NAMALWA (cell line): ENCODE measurements around the gene VPS37D.
A peak's percentile ranks its signal among the peaks of the same experiment; 100 is the strongest.

Source experiments
- DNase-seq: peaks from one replicate; pipeline ENCODE4 v3.0.0-alpha.2; 2015; ENCODE audit warnings: low spot score

The VPS37D gene

GRCh38 chr7:73681031-73681430, 13.4 kb downstream of the VPS37D start:
- DNase-seq = no peak

- DNase-seq = no peak
These were observed 15.1 kb downstream of the VPS37D start for GRCh38 chr7:73682745-73683055.

DNA sequence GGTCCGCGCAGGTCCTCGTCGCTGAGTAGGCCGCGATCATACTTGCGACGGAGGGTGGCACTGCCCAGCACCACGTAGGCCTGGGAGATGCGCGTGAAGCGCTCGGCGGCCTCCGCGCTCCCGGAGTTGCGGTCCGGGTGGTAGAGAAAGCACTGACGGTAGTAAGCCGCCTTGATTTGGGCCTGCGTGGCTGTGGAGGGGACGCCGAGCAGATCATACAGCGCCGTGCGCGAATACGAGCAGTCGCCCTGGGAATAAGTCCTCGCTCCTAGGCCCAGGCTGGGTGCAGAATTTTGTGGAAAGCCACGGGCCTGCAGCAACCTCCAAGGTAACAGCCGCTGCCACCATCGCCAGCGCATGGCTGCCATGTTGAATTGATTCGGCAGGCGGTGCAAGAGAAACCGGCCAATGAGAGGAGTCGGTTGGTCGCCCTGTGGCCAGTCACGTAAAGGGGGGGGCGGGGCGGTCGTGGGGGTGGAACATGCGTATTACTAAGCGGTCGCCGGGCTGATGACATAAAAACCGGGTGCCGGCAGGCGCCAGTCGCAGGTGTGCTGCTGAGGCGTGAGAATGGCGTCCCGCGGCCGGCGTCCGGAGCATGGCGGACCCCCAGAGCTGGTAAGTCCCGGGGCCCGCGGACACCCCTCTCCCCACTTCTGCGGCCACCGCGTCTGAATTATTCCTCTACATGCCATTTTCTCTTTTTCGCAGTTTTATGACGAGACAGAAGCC, 15.6 kb downstream of the VPS37D start, which contains the start of the genes BUD23 and DNAJC30:
TSS of gene BUD23 (plus strand) at position 542 of the 732 bp plus-strand sequence. CDS start at position 571, 29 bp downstream.
TSS of gene DNAJC30 (minus strand) at position 398 of the 732 bp plus-strand sequence. CDS start at position 368, 30 bp downstream.
- peak; percentile 97 for DNase-seq

DNA sequence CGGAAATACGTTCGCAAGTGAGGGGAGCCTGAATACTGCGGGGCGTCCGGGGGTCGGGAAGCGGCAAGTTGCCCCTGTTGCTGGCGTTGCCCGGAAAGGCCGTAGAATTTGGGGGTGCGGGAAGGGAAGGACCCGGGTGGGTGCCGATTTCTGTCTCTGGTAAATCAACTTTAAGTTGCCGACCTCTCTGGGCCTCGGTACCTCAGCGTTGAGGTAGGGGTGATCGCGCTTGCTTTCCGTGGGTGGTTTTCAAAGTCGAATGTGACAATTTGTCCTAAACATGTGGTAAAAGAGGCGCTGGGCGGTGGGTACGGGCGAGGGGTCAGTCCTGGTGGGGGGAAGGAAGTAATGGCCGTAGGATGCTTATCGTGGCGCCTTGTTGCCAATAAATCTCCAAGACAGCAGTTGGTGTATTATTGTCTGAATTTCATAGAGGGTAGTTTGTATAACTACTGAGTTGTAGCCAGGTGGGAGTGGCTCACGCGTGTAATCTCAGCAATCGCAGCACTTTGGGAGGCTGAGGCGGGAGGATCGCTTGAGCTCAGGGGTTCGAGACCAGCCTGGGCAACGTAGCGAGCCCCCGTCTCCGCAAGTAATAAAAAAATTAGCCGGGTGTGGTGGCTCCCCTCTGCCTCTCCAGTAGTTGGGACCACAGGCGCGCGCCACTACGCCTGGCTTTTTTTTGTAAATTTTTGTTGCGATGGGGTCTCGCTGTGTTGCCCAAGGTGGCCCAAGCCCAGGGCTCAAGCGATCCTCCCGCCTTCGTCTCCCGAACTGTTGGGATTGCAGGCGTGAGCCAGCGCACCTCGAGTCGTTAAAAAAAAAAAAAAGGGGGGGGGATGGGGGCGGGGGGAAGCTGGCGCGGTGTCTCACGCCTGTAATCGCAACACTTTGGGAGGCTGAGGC, 16.4 kb downstream of the VPS37D start:
- DNase-seq = no peak

DNA sequence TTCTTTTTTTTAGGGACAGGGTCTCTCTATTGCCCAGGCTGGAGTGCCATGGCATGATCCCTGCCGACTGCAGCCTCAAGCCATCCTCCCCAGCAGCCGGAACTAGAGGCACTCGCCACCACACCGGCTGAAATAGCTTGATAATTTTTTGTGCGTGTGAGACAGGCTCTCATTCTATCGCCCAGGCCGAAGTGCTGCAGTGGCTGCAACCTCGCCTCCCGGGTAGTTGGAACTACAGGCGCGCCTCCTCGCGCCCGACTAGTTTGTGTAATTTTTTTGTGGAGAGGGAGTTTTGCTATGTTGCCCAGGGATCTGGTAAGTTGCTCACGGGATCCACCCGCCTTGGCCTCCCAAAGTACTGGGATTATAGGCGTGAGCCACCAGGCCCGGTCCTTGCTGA, 17.7 kb downstream of the VPS37D start:
- DNase-seq = no peak

- DNase-seq = no peak
These were observed 20.7 kb downstream of the VPS37D start for GRCh38 chr7:73688288-73688687.

DNA sequence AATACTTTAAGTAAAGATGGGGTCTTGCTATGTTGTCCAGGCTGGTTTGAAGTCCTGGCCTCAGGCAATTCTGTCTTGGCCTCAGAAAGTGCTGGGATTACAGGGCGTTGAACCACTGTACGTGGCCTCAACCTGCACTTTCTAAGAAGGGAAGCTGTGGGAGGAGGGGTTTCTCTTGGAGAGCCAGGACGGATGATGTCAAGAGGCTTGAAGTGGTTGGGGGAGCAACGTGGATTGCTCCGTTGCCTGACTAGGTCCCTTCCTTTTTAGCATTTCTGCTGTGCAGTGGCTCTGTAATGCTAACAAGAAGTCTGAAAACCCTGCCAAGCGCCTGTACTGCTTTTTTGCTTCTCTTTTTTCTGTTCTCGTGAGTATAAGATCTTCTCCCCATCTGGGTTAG, 23.0 kb downstream of the VPS37D start:
- no peak for DNase-seq

- DNase-seq = no peak
These were observed 28.7 kb downstream of the VPS37D start for GRCh38 chr7:73696372-73696771.

DNA sequence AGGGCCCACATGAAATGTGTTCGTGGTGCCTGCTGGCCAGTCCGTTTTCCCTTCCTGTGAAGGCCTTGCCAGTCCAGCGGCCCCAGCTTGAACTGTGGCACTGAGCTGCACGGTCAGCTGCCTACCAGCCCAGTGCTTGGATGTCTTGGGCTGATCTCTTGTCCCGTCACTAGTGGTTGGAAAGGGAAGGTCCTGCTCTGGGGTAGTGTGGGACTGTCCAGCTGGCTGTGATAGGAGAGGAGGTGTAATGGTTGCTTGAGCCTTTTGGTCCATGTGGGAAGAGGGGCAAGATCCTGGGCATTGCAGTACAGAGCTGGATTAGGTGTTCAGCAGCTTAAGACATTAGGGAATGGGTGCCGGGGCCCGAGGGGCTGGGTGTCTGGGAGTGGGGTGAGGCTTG, 30.8 kb downstream of the VPS37D start:
- DNase-seq = no peak

GRCh38 chr7:73699370-73700068, 31.9 kb downstream of the VPS37D start:
- no peak for DNase-seq

GRCh38 chr7:73700069-73700423, 32.4 kb downstream of the VPS37D start:
- DNase-seq = no peak

DNA sequence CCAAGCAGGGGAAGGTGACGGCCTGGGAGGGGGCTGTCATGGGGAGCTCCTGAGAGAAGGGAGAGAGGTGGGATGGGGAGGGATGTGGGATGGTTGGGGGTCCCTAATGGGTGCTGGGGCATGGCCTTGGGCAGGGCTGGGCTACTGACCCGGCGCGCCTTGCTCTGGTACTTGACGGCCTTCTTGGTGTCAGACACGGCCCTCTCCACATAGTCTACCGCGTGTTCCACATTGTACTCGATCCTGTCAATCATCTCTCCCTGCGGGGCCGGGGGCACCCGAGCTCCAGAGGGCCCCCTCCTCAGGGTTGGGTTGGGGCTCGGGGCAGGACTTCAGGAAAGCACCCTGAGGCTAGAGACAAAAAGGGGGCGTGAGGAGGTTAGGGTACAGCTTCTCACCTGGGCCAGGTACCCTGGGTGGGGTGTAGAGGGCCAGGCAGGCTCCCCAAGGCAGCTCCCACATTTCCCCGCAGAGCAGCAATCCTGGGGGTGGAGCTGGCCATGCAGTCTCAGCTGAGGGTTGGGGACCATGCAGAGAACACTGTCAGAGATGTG, 33.0 kb downstream of the VPS37D start:
- DNase-seq = no peak

GRCh38 chr7:73701357-73701995, 33.8 kb downstream of the VPS37D start:
- DNase-seq = peak; percentile 70

DNA sequence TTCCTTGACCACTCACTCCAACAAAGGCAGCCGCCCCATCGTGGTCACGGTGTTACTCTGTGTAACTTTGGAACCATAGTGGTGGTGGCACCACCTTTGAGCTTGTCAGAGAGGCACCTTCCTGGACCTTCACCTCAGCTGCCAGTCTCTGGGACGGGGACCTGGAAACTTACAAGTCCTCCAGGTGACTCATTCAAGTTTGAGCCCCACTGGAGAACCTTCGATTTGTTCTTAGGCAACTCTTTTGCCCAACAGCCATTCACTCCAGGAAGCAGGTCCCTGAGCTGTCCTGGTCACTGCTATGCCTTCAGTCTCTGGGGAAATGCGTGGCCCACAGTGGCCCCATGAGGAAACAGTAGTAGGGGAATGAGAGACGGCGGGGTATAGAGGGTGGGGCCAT, 34.6 kb downstream of the VPS37D start:
- DNase-seq = no peak

DNA sequence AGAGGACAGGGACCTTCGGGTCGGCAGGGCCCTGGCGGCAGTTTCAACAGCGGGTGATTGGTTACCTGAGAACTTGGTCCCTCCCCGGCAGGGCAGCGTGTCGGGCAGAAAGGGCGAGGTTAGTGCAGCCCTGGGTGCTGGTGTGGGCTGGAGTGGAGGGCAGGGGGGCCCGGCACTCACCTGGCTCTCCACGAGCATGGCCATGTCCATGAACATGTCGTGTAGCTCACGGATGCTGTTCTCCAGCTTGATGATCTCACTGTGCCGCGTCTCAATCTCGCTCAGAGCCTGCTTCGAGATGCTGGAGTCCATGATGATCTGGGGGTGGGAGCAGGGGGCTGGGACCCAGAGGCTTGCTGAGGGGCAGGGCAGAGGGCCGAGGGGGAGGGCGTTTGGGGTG, 35.0 kb downstream of the VPS37D start:
- no peak for DNase-seq

GRCh38 chr7:73703225-73703624, 35.6 kb downstream of the VPS37D start:
- no peak for DNase-seq

GRCh38 chr7:73703757-73704639, 36.4 kb downstream of the VPS37D start:
- peak; percentile 67 for DNase-seq

- no peak for DNase-seq
These were observed 37.3 kb downstream of the VPS37D start for GRCh38 chr7:73704640-73705550.

GRCh38 chr7:73705551-73705920, 37.9 kb downstream of the VPS37D start:
- no peak for DNase-seq
